ENCODE results near the gene RBBP8.

The RBBP8 gene

DNA sequence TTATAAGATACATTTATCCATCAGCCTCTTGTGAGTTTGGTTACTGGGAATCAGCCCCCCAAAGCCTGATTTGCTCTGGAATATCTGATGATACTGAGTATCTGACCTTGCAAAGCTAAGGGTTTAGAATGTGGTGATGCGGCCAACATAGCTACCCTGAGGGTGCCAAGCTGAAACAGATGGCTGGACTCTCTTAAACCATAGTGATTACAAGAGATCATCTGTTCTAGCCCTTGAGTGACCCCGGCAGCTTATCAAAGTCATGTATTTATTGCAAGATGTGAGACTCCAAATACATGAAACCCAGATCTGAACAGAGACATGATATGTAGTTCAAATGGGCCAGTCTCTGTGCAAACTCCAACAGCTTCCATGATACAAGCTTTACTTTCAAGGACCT, 124.0 kb downstream of the RBBP8 start:
- no peak for DNase-seq (ENCODE audit: extremely low read depth in 1 of 2, low read depth in 1 of 2)

DNA sequence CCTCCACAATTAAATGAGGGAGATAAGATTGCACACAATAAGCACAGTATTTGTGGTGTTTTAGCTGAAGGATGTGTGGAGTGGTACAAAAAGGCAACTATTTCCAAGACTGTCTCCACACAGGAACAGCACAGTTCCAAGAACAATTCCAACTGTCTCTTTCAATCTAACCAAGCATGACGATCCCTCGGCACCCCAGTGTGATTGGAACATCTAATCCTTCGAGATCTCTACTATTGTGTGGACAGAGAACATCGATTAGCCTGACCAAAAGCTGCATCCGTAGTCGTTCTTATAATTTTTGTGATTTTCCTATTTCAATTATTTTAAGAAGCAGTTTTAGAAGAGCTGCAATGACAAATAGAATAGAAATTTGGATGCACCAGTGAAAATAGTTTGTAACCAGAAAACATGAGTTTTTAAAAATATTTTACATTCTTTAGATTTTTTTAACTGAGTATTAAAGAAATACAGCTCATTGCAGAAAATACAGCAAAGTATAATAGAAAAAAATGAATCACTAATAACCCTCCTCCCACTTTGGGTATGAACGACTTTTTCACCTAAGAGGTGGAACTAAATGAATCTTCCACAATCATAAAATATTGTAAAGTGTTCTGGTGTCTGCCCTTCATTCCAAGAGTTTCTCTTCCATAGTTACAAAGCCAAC, 125.8 kb downstream of the RBBP8 start:
- DNase-seq (ENCODE audit: extremely low read depth in 1 of 2, low read depth in 1 of 2) = no peak

- DNase-seq (ENCODE audit: extremely low read depth in 1 of 2, low read depth in 1 of 2) = no peak
Observed at GRCh38 chr18:23059541-23060465, 126.7 kb downstream of the RBBP8 start.

DNA sequence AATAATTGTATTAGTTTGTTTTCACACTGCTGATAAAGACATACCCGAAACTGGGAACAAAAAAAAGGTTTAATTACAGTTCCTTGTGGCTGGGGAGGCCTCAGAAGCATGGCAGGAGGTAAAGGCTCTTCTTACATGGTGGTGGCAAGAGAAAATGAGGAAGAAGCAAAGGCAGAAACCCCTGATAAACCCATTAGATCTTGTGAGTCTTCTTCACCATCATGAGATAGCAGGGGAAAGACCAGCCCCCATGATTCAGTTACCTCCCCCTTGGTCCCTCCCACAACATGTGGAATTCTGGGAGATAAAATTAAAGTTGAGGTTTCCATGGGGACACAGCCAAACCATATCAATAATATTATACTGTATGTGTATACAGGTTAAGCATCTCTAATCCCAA, 128.9 kb downstream of the RBBP8 start:
- DNase-seq (ENCODE audit: extremely low read depth in 1 of 2, low read depth in 1 of 2) = no peak

- no peak for DNase-seq (ENCODE audit: extremely low read depth in 1 of 2, low read depth in 1 of 2)
Observed at GRCh38 chr18:23063502-23063901, 130.4 kb downstream of the RBBP8 start.

DNA sequence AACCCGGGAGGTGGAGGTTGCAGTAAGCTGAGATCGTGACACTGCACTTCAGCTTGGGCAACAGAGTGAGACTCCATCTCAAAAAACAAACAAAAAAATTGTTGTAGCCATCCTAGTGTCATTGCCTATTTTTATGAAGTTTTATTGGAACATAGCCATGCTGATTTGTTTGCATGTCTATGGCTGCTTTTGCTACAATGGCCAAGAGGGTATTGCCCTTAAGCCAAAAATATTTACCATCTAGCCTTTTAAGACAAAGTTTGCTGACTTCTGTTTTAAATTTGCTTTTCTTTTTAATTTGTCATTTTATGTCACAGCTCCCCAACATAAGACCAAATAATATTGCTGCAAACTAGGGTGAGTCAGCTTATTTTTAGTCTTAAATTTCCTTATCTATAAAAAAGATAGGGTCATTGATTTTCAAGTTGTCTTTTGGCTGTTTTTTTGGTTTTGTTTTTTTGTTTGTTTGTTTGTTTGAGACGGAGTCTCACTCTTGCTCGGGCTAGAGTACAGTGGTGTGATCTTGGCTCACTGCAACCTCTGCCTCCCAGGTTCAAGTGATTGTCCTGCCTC, 132.2 kb downstream of the RBBP8 start:
- no peak for DNase-seq (ENCODE audit: extremely low read depth in 1 of 2, low read depth in 1 of 2)

DNA sequence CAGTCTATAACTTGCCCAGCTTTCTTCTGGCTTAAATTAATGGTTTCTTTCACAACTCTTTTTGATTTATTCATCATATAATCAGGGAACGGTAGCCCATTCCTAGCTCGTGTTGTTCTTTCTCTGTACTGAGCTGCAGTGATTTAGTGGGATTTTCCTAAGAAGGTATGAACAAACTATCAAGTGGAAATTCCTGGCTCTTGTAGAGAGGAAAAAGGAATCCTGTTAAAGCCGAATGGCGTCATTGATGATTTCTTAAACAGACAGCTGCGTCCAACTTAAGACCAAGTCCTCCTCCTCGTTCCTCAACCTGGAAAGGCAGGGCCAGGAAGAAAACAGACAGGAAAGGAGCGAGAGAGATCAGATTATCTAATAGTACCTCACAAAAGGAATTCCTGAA, 132.9 kb downstream of the RBBP8 start:
- no peak for DNase-seq (ENCODE audit: extremely low read depth in 1 of 2, low read depth in 1 of 2)

DNA sequence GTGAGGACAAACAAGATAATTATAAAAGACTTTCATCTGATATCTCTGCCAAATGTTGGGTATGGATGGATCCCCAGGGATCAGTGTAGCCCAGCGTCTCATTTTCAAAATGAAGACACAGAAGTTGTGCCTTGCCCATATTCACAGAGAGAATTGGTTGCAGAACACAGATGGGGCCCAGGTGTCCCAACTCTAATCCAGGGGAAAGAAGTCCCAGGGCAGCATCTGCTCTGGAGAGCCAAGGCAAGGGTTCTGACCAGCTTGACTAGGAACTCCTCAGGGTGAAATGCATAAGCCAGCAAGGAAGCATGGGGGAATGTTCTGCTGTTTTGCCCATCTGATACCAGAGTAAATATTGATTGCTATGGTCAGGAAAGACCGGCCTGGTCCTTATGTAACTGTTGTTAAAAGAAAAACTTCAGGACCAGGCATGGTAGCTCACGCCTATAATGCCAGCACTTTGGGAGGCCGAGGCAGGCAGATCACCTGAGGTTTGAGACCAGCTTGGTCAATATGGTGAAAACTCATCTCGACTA, 133.4 kb downstream of the RBBP8 start:
- DNase-seq (ENCODE audit: extremely low read depth in 1 of 2, low read depth in 1 of 2) = no peak

GRCh38 chr18:23067236-23067635, 134.1 kb downstream of the RBBP8 start:
- DNase-seq (ENCODE audit: extremely low read depth in 1 of 2, low read depth in 1 of 2) = no peak

DNA sequence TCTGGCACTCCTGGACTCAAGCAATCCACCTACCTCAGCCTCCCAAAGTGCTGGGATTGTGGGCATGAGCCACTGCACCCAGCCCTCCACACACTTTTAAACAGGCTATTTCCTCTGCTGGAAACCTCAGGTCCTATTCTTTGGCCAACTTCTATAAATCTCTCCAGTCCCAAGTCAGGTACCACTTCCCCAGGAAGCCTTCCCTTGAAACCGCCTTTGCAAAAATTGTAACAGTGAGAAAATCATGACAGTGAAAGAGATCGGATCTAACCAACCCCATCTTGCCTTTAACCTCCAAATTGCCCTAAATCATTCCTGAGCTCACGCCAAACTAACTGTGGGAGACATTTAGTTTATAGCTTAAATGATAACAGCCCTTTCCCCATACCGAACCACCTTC, 134.9 kb downstream of the RBBP8 start:
- no peak for DNase-seq (ENCODE audit: extremely low read depth in 1 of 2, low read depth in 1 of 2)

- no peak for DNase-seq (ENCODE audit: extremely low read depth in 1 of 2, low read depth in 1 of 2)
Observed at GRCh38 chr18:23068570-23069310, 135.6 kb downstream of the RBBP8 start.

DNA sequence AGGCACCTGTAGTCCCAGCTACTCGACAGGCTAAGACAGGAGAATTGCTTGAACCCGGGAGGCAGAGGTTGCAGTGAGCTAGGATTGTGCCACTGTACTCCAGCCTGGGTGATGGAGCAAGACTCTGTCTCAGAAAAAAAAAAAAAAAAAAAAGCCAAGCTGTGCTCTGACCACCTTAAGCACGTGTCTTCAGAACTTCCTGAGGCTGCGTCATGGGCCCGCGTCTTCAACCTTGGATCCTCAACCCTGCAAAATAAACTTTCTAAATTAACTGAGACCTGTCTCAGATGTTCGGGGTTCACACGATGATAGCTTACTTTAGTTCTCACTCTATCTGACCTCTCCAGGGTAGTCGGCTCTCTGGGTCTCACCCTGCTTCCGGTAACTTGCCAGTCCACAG, 136.4 kb downstream of the RBBP8 start:
- peak; percentile 14 to 25 for DNase-seq (ENCODE audit: extremely low read depth in 1 of 2, low read depth in 1 of 2)

DNA sequence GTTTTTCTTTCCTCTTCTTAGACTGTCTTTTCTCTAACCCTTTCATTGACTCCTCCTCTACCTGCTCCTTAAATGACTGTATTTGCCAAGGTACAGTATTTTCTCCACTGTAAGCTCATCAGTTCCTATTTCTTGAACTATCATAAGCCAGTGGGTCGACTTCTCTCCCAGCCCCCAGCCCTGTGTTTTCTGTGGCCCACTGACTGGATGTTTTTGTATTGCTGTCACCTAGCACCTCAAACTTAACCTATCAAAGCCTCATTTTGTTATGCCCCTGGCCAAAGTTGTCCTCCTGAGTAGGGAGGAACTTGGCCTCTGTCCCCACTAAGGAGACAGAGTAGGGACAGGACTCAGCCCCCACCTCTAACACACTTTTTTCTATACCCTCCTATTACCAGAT, 136.8 kb downstream of the RBBP8 start:
- DNase-seq (ENCODE audit: extremely low read depth in 1 of 2, low read depth in 1 of 2) = no peak

- DNase-seq (ENCODE audit: extremely low read depth in 1 of 2, low read depth in 1 of 2) = peak; percentile 59 to 64
Observed at GRCh38 chr18:23071285-23071684, 138.2 kb downstream of the RBBP8 start.

GRCh38 chr18:23072079-23072478, 139.0 kb downstream of the RBBP8 start:
- no peak for DNase-seq (ENCODE audit: extremely low read depth in 1 of 2, low read depth in 1 of 2)

DNA sequence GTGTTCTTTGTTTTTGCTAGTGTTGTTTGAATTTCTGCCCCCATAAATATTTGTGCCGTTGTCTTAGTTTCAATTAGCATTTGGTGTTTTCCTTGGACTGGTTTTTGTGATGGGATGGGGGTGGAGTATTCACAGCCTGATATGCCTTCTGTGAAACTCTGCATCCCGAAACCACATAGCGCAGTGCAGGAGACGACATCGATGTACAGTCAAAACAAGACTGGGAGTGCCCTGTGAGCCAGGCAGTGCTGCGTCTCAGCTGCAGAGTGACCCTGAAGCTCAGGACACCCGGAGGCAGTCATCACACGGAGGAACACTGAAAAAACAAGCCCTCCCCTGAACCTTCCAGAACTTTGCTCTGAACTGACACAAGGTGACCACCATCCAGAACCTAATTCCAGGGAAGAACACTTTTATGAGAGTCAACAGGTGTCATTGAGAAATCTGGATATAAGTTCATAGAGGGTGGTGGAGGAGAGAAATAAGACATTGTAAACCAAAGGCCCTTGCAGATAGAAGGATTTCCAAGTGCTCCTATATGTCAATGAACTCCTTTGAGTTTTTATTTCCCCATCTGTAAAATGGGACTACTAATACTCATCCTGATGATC, 141.0 kb downstream of the RBBP8 start:
- no peak for DNase-seq (ENCODE audit: extremely low read depth in 1 of 2, low read depth in 1 of 2)

Measured in activated CD8-positive, alpha-beta memory T cell treated with anti-CD3 and anti-CD28 coated beads for 1 hour (primary cell).